GM12872 (cell line): ENCODE results near the gene SMURF1.

Experiments used
- CTCF ChIP-seq: IDR thresholded peaks from 3 replicates; pipeline ENCODE4 v1.5.1; 2011; ENCODE audit warnings: low read depth, mild to moderate bottlenecking, low read length, moderate library complexity; ENCODE audit not compliant: insufficient read depth

SMURF1 gene

GRCh38 chr7:99116144-99116543 is 27.8 kb downstream of the SMURF1 start:
- TF ChIP-seq CTCF = no peak

GRCh38 chr7:99115379-99115778 is 28.5 kb downstream of the SMURF1 start:
- TF ChIP-seq CTCF = no peak

- TF ChIP-seq CTCF = no peak
Observed at GRCh38 chr7:99112979-99113378, 30.9 kb downstream of the SMURF1 start.

GRCh38 chr7:99112097-99112496 is 31.8 kb downstream of the SMURF1 start:
- TF ChIP-seq CTCF = no peak

GRCh38 chr7:99111591-99111990 is 32.3 kb downstream of the SMURF1 start:
- no peak for TF ChIP-seq CTCF

GRCh38 chr7:99109108-99110051 is 34.5 kb downstream of the SMURF1 start:
- TF ChIP-seq CTCF = no peak

- TF ChIP-seq CTCF = no peak
Observed at GRCh38 chr7:99108613-99109012, 35.3 kb downstream of the SMURF1 start.
